ENCODE data around the gene STK25.
"Not testable (repeated sequence)": the region's sequence is repeated elsewhere in the genome, so short reads cannot be mapped to it uniquely, and the experiment has no call there.

STK25 gene

DNA sequence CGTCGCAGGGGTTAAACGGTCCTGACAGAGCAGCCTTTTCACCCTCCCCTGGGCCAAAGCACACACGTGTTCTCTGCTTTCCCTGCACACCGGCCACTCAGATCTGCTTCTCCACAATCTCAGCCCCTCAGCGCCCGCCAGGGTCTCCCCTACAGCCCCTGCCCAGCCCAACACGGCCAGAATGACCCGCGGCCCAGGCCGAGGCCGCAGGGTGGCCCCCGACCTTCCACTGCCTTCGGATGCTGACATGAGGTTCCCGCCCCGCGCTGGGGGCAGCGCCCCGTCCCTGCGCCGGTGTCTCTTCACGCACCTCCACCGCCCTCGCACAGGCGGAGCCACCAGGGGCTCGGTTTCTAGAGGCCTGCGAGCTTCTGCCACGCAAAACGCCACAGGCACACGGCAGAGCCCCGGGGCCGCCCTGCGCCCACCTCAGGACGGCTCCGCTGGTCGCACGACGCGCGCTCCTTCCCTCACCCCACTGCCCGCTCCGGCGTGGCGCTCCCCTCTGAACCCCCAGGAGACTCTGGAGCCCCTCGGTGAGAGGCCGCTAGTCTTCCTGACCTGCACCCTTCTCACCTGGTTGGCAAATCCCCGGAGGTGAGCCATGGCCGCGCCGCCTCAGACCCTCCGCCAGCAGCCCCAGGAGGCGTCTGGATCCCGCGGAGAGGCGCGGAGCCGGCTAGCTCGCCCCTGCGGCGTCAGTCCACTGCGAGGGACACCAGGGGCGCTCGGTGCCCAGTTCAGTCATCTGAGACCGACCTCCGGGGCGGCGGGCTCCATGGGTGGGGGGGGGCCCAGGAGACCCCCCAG is 749 bp downstream of the STK25 start:
- DNase-seq, result peak; percentile 39

DNA sequence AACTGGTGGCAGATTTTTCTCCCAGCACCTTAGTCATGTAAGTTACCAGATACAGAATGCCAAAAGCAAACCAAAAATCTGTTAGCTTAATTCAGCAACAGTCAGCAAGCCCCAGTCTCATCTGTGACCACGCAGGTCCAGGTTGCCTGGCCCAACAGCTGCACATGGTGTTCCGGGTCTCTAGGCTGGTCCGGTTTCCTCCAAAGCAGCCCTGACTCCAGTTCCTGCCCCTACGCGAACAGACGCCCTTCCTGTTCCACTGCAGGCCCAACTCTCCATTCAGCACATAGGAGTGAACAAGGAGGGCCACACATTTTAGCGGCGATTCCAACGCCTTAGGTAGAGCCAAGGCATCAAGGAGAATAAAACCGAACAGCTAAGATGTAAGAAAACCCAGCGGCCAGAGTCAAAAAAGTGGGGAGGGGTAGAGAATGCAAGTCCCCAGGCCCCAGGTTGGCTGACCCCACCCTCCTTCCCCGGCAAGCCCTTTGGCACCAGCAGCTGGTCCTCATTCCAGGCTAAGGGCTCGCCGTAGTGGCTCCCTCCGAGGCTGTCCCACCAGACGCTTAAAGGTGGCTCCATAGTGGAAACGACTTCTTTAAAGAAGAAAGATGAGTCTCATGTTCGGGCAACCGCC is 1.5 kb downstream of the STK25 start:
- no peak for DNase-seq

DNA sequence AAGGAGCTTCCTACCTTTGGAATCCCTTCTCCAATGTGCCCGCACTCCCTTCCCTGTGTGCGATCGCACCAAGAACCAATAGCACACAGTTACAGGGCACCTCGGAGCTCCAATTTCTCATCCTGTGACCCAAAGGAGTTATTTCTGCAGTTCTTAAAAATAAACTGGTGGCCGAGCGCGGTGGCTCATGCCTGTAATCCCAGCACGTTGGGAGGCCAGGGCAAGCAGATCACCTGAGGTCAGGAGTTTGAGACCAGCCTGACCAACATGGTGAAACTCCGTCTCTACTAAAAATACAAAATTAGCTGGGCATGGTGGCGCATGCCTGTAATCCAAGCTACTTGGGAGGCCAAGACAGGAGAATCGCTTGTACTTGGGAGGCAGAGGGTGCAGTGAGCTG is 2.1 kb downstream of the STK25 start:
- DNase-seq, result not testable (repeated sequence)

DNA sequence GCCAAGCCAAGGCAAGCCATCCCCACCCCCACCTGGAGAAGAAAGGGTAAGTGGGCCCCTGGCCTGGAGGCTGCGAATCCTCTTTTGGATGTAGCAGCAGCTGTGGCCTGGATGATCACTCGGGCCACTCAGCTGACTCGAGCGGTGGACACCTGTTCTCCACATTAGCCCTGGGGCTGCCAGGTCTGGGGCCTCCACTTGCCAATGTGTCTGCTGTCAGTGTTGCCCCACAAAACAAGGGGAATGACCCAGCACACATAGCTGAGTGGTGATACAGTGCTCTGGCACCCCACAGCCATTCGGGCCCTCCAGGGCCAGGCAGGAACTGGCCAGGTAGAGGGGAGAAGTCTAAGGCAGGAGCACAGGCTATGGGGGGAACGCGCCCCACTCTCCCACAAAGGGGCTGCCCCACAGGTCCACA is 2.6 kb downstream of the STK25 start:
- no peak for DNase-seq

DNA sequence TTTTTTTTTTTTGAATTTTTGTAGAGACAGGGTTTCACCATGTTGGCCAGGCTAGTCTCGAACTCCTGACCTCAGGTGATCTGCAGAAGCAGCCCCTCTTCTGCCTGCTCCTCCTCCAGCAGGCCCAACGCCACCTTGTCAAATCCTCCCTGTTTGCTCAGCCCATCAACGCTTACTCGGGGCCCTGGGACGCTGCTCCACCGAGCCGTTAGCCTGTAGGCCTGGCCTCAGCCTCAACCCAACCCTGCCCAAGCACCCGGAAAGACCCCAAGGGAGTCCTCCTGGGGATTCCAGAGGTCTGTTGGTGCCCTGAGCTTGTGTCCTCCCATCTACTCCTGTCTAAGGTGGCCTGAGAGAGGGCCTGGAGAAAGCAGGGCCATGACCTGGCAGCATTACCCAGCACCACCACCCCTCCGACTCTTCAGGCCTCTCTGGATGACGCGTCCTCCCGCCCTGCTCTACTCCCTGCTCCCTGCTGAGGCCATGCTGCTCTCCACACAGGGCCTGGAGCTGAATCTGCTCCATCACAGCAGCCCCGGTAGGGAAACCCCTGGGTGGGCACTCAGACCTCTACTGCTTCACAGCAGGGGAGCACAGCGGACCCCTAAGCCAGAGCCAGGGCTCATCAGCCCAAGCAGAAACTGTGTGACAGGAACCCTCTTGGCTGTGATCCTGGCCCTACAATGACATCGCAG is 3.2 kb downstream of the STK25 start:
- DNase-seq, result no peak

DNA sequence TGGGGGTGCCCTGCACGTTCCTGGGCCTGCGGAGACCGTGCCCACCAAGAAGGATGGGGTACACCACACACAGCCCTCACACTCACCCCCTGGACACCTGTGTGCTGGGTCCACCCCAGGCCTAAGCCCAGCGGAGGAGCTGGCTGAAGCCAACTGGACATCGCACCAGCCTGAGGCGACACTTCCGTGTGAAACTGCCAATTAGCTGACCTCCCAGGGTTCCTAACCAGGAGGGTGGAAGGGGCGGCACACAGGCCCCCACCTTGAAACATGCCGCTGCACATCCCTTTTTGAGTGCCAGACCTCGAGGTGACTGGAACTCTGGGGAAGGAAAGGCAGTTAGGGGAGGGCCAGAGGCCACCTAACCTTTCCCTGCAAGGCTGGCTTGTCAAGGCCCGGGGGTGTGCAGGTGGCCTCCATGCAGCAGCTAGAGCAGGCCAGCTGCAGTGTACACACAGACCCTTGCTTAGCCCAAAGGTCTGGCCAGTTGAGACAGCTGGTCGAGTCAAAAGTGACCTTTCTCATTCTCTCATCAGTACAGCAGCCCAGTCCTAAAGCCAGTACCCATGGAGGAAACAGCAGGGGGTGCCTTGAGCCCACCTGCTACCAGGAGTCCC is 4.5 kb downstream of the STK25 start:
- no peak for DNase-seq

DNA sequence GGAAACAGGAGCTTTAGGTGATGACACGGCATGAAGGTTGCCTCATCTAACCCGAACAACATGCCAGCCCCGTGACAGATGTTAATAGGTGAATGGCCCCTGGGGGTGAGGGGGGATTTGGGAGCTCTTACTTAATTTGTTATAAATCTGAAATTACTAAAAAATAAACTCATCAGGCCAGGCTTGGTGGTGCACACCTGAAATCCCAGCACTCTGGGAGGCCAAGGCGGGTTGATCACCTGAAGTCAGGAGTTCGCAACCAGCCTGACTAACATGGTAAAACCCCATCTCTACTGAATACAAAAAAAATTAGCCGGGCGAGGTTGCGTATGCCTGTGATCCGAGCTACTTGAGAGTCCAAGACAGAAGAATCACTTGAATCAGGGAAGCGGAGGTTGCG is 6.1 kb downstream of the STK25 start:
- no peak for DNase-seq

DNA sequence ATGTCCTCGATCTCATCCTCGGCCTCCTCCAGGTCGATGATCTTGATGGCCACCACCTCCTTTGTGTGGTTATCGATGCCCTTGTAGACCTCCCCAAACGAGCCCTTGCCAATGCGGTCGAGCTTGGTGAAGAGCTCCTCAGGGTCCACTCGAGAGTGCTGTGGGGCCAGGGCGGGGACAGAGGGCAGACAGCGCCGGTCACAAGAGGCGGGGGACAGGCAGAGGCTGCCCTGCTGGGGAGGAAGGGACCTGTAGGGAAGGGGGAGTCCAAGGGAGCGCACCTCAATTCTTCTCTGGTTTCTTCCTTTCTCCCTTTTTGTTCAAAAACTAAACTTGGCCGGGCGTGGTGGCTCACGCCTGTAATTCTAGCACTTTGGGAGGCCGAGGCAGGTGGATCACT is 6.8 kb downstream of the STK25 start:
- DNase-seq, result no peak

DNA sequence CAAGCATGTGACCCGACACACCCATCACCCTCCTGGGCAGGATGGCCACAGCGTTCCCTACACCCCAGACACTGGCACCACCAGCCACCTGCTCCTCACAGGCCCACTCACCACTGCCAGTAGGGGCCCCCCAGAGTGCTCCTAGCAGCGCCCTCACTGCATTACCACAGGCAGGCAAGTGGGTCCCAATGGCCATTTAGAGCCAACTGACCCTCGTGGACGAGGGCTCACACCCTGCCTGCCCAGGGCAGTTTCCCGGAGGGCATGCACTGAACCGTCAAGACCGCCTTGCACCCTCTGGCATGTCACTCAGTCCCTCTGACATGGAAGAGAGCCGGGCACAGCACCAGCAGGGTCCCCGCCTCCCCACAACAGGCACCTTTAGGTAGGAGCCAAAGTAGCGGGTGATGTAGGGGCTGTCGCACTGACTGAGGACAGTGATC is 7.3 kb downstream of the STK25 start:
- no peak for DNase-seq

DNA sequence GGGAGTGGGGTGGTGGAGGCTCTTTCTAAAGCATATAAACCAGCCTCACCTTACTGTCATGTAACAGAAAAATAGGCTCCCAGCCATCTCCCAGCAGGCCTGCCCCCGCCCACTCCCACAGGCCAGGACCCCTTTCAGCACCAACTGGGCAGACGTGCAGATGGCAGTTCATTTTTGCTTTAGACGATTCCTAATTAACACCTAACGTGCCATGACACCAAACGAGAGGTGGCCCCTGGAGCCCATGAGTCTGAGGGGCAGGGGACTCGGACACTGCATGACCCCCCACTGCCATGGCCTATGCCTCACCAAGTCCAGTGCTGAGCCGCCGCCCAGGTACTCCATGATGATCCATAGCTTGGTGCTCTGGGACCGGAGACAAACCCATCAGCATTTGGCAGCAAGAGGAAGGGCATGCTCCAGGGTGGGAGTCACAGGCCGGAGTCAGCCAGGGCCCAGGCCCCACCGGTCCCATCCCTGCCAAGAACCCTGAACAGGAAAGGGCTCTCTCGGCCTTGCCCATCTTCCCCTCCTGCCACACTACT is 7.9 kb downstream of the STK25 start:
- no peak for DNase-seq

DNA sequence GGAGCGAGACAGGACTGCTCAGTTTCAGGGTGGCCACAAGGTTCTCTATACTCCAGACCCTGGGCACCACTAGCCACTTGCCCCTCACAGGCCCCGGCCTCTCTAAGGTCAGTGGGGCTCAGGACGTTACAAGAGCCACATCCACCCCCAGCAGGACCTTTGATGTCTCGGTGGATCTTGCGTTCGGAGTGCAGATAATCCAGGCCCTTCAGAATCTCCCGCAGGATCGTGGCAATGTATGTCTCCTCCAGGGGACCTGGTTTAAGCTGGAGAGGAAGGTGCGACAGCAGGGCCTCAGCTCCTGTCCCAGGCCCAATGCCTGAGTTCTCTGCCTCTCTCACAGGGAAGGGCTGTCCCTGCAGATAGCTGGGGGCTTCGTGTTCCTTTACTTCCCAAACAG is 8.4 kb downstream of the STK25 start:
- no peak for DNase-seq

DNA sequence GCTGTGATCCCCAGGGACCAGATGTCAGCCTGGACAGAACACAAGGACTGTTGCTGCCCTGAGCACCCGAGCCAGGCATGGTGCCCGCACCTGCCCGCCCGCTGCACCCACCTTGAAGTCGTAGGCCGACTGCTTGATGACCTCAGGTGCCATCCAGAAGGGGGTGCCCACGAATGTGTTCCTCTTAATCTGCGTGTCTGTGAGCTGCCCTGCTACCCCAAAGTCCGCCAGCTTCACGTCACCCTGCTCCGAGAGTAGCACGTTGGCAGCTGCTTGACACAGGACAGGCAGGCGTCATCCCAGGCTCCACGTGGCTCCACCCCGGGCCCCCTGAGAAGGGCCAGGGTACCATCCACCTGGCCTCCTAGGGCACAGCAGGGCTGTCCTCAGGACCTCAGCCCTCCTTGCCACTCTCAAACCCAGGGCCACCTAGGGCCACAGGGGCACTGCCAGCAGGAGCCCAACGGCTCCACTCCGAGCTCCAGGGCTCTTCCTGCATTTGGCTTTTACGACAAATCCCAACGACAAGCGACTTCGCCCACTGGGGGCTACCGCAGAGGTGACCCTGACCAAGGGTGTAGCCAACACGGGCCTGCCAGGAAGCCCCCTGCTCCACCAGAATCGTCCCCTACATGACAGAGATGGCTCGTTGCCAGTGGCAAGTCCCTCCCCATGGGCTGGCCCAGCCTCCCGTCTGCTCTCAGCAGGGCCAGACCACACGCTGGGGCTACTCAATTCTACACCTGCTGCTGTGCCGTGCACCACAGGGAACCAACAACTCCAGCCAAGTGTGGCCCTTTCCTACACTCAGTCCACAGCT is 9.0 kb downstream of the STK25 start:
- no peak for DNase-seq

DNA sequence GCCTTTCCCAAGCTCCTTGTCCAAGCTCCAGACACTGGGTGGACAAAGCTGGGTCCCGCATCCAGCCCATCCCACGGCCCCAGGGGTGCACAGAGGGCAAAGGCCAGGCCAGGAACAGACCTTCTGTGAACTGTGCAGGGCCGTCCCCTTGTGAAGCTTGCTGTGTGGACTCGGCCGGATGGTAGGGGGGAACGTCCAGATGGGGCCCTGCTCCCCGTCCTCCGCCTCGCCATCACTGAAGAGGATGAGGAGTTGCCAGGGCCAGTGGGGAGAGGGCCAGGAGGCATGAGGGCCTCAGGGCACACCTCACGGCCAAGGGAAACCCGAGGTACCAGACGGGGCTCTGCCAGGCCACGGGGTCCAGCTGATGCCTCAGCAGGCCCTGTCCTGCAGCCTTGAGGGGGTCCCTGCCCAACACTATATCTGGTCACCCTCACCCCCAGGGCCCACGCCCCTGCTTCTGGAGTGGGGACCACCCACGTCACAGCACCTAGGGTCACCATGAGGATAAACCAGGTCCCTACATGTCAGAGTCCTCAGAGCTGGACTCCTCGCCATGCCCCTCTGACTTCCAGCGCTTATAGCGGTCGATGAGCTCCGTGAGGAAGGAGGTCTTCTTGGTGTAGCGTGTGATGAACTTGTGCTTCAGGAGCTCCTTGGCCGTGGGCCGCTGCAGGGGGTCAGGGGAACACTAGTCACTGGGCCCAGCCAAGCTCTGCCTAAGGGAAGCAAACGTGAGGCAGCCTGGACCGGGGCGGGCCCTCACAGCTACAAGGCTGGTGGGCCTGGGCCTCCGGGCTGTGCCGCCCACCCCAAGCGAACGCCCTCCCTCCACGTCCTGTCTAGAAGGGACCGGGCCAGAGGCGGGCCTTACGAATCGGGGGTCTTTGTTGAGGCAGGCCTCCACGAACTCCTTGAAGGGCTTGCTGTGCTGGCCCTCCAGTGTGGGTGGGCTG is 10.0 kb downstream of the STK25 start:
- no peak for DNase-seq

DNA sequence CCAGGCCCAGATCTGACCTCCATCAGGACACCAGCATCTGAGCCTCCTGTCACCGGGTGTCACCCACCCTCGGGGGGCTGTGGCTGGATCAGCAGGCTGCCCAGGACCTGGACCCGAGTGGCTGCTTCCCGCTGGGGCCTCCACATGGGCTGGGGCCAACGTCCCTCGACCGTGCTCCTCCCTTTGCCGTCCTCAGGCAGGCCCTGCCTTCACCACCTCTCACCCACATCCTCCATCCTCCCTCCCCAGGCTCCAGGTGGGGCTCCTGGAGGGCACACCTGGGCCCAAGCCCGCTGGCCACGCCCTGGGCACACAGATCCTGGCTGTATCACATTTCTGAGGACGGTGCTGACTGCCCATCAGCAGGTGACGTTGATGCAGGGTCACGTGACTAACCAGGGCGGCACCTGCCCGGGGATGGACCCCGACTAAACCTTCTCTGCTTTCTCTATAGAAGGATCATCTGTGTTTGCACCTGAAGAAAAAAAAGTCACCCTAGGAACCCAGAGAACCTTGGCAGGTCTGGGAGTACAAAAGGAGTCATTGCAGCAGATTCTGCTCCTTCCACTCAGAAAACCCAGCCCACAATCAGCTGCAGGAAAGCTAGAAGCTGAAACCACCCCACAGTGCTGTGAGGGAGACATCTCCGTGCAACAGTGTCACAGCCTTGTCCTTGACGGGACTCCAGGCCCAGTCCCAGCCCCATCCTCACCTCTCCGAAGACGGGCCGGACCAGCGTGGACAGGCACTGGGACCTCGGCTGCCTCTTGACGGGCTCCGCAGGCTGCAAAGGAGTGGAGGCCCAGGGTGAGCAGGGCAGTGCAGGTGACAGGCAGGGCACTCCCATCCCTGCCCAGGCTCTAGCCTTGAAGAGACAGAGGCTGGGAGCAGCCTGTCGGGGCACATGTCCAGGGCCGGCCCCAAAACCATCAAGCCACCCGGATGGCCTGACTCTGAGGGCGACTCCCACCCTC is 11.2 kb downstream of the STK25 start:
- DNase-seq, result no peak

DNA sequence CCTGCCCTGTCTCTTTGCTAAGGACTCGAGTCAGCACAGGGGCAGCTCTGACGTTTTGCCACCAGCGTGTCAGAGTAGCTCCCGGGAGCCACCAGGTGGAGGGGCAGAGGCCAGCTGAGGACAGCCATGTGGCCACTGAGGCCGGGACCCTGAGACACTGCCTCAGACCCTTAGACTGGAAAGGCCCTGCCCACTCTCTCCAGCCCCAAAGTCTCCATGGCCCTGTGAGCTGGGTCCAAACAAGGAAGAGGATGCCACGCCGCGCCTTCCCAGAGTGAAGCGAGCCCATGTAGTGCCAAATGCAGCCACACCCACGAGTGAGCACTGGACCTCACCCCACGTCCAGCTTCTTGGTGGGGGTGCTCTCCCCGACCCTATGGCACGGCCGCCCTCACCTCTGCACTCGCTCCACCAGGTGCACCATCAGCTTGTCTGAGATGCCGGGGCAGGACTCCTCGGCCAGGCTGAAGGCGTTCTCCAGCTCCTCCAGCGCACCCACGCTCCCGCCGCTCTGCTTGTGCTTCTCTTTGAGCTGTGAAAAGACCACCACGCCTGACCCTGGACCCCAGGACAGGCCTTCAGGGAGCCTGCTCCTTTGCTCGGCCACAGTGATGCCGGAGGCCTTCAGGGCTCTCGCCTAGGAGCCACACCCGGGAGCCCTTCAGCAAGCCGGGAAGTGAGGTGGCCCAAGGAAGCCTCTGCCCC is 12.2 kb downstream of the STK25 start:
- DNase-seq, result no peak

DNA sequence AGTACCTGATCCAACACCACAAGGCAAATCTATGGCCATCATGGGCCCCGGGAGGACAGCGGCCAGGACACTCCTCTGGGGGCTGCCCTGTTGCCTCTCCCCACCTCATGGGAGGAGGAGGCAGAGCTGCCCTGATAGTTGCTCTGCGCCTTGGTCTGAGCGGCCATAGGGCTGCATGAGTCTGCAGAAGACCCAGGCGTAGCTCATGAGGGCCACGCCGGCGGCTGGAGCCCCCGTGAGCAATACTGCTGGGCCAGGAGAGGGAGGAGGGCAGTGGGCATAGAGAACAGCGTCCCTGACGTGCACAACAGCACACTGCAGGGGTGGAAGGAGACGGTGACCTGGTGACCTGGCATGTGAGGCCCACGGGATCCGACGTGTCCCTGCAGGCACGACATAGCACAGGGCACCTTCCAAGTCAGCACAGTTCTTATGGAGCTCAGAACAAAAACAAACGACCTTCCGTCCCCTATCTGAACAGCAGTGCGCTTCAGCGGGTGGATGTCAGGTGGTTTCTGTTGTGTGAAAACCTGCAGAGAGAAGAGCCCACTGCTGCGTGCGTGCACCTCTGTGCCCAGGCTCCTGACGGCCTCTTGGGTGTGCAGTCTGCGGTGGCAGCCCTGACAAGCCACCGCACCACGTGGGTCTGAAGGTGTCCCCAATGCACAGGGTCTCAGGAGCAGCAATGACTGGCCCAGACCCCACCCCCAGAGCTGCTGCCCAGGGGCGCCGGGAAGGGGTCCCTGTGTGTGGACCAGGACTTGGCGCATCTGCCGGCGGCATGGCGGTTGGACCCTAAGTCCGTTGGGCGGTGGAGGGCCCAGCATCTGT is 13.0 kb downstream of the STK25 start:
- no peak for DNase-seq

DNA sequence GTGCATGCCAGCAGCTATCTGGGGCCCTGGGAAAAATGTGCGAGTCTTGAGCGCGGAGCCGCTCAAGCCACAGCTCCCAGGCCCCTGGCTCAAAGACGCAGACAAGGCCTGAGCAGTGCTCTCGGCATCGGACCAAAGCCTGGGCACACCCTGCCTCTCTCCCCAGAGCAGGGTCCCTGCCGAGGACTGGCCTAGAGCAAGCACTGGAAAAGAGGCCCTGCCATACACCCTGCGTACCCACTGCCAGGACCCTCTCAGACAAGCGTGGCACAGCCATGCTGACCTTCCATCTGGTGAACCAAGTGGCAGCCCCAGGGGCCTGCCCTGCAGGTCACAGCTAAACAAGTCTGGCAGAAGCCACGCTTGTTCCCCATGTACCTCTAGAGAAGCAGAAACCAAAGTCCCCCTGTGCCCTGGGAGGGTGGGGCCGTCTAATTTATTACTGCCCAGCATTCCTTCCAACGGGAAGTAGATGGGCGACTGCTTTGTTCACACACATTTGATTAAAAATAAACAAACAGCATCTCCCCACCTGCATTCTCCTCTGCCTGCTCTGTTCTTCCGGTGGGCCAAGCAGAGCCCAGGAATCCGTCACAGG is 14.0 kb downstream of the STK25 start:
- DNase-seq, result no peak

DNA sequence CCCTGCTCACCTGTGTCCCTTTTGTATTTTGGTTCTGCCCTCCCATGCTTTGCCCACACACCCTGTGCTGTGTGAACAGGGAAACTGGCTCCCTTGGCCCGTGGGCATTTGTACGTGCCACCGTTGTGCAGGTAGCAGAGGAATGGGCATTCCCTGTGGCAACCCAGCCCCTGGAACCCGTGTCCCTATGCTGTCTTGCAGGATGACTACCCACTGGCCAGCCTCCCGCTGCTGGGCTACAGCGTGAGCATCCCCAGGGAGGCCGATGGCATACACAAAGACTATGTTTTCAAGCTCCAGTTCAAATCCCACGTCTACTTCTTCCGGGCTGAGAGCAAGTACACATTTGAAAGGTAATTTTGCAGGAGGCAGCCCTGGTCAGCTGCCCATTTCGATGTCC is 15.3 kb downstream of the STK25 start:
- DNase-seq, result no peak
